HEK293 (cell line): ENCODE results near the gene RALGAPA2.

Experiments
- CTCF ChIA-PET: fragments of 350-600 bp; formaldehyde crosslinking; extraction: SDS; loops from one replicate; lab custom pipeline; 2021; ENCODE audit warnings: antibody characterized with exemption; lab: Yijun Ruan, JAX
- POLR2A ChIA-PET: fragments of 300-600 bp; formaldehyde crosslinking; extraction: SDS; loops from one replicate; lab custom pipeline; 2020; ENCODE audit warnings: antibody characterized with exemption, inconsistent platforms; lab: Yijun Ruan, JAX
- H3K27ac ChIP-seq: fragments of 200-500 bp; sonication (Bioruptor generic); 2 replicates; pipeline ENCODE4 v1.5.1; 2014; ENCODE audit warnings: low read depth, low read length, control low read depth, inconsistent platforms; ENCODE audit errors: extremely low read depth
- H3K36me3 ChIP-seq, 2 experiments: fragments of 200-500 bp in 1 of 2; sonication (Bioruptor generic) in 1 of 2; 1 replicate in 1 of 2; 2 replicates in 1 of 2; pipeline ENCODE4 v1.5.1; 2014 to 2017; ENCODE audit warnings: inconsistent platforms in 2 of 2, low read length in 2 of 2; ENCODE audit not compliant: control insufficient read depth in 2 of 2, insufficient read depth in 1 of 2
- H3K4me1 ChIP-seq: fragments of 200-500 bp; sonication (Bioruptor generic); 2 replicates; pipeline ENCODE4 v1.5.1; 2014; ENCODE audit warnings: mild to moderate bottlenecking, low read length, inconsistent platforms; ENCODE audit not compliant: control insufficient read depth, insufficient read depth
- H3K4me3 ChIP-seq: 2 replicates; pipeline ENCODE4 v1.5.1; 2011; ENCODE audit warnings: low read depth, mild to moderate bottlenecking, control low read depth, low read length, moderate library complexity
- H3K9me3 ChIP-seq: fragments of 200-500 bp; sonication (Bioruptor generic); 2 replicates; pipeline ENCODE4 v1.5.1; 2014; ENCODE audit warnings: low read depth, low read length, inconsistent platforms; ENCODE audit not compliant: control insufficient read depth, insufficient read depth
- CTCF ChIP-seq: fragments of 450-650 bp; formaldehyde crosslinking; IDR thresholded peaks from 2 replicates; pipeline ENCODE4 v1.5.1; 2016; ENCODE audit warnings: missing biosample characterization, missing genetic modification characterization
- ELK4 ChIP-seq: IDR thresholded peaks from 2 replicates; pipeline ENCODE4 v1.6.1; 2011; ENCODE audit warnings: mild to moderate bottlenecking, low read depth, low read length, borderline replicate concordance
- PRDM10 ChIP-seq: fragments of 450-650 bp; formaldehyde crosslinking; IDR thresholded peaks from 2 replicates; pipeline ENCODE4 v1.5.1; 2016; ENCODE audit warnings: missing biosample characterization, missing genetic modification characterization
- REPIN1 ChIP-seq: fragments of 450-650 bp; formaldehyde crosslinking; IDR thresholded peaks from 2 replicates; pipeline ENCODE4 v1.5.1; 2017; ENCODE audit warnings: missing biosample characterization, missing genetic modification characterization, low read depth
- YY1 ChIP-seq: fragments of 450-650 bp; formaldehyde crosslinking; IDR thresholded peaks from 2 replicates; pipeline ENCODE4 v1.5.1; 2018; ENCODE audit warnings: missing biosample characterization, missing genetic modification characterization
- ZBTB48 ChIP-seq: fragments of 450-650 bp; formaldehyde crosslinking; IDR thresholded peaks from 2 replicates; pipeline ENCODE4 v1.5.1; 2016; ENCODE audit warnings: missing biosample characterization, missing genetic modification characterization
- ZNF16 ChIP-seq: fragments of 450-650 bp; formaldehyde crosslinking; IDR thresholded peaks from 2 replicates; pipeline ENCODE4 v1.5.1; 2016; ENCODE audit warnings: low read depth, missing biosample characterization, missing genetic modification characterization
- ZNF174 ChIP-seq: fragments of 450-650 bp; formaldehyde crosslinking; IDR thresholded peaks from 2 replicates; pipeline ENCODE4 v1.5.0; 2017; ENCODE audit warnings: missing biosample characterization, mild to moderate bottlenecking, missing genetic modification characterization
- ZNF184 ChIP-seq: fragments of 450-650 bp; IDR thresholded peaks from 2 replicates; pipeline ENCODE4 v1.5.1; 2018; ENCODE audit warnings: missing biosample characterization, mild to moderate bottlenecking, missing genetic modification characterization
- ZNF280C ChIP-seq: fragments of 450-650 bp; formaldehyde crosslinking; IDR thresholded peaks from 2 replicates; pipeline ENCODE4 v1.5.1; 2016; ENCODE audit warnings: missing biosample characterization, missing genetic modification characterization
- ZNF311 ChIP-seq: fragments of 450-650 bp; formaldehyde crosslinking; IDR thresholded peaks from 2 replicates; pipeline ENCODE4 v1.5.1; 2017; ENCODE audit warnings: missing biosample characterization, missing genetic modification characterization, borderline replicate concordance
- ZNF341 ChIP-seq: fragments of 450-650 bp; formaldehyde crosslinking; IDR thresholded peaks from 2 replicates; pipeline ENCODE4; 2016; ENCODE audit warnings: low read depth, missing biosample characterization, missing genetic modification characterization
- ZNF654 ChIP-seq: fragments of 450-650 bp; formaldehyde crosslinking; IDR thresholded peaks from 2 replicates; pipeline ENCODE4 v1.5.1; 2016; ENCODE audit warnings: low read depth, missing biosample characterization, missing genetic modification characterization
- ZNF704 ChIP-seq: fragments of 450-650 bp; formaldehyde crosslinking; IDR thresholded peaks from 2 replicates; pipeline ENCODE4 v1.5.1; 2016; ENCODE audit warnings: missing biosample characterization, missing genetic modification characterization
- ZNF747 ChIP-seq: fragments of 450-650 bp; formaldehyde crosslinking; IDR thresholded peaks from 2 replicates; pipeline ENCODE4 v1.5.1; 2016; ENCODE audit warnings: missing biosample characterization, missing genetic modification characterization

Gene RALGAPA2

GRCh38 chr20:20466341-20466879 is 246.0 kb downstream of the RALGAPA2 start:
- ChIA-PET CTCF (no interaction called here), POLR2A (no interaction called here)
- TF ChIP-seq PRDM10 (no peak), YY1 (no peak), ZNF184 (no peak), ZNF16 (no peak), ZNF704 (tag by site-specific recombination) (no peak), ZNF311 (no peak), ZNF654 (tag by site-specific recombination) (no peak), ELK4 (no peak), ZNF747 (tag by site-specific recombination) (no peak), ZNF280C (tag by site-specific recombination) (no peak), REPIN1 (tag by site-specific recombination) (no peak)
- H3K4me3 ChIP-seq, result no peak overlapping the region
- H3K9me3 ChIP-seq, result no peaks in the 10 kb centered on the region
- no peaks in the 10 kb centered on the region; the same call in 1 of the 2 replicates for H3K4me1 ChIP-seq
- H3K27ac ChIP-seq, result no peak overlapping the region
- no peaks in the 10 kb centered on the region for H3K36me3 ChIP-seq

- POLR2A ChIA-PET, result no interaction called here
- Histone ChIP-seq H3K4me1 (no peaks in the 10 kb centered on the region; the same call in 1 of the 2 replicates), H3K27ac (no peak overlapping the region), H3K36me3 (no peaks in the 10 kb centered on the region), H3K9me3 (no peaks in the 10 kb centered on the region), H3K4me3 (no peak overlapping the region)
- CTCF ChIA-PET, result interaction anchor here (0.6 kb wide), 1 partner anchor 72 kb away, joined by 3 read pairs; no protein-coding TSS in a partner anchor
- peak; percentile 82 for TF ChIP-seq ZNF341
- no peak for TF ChIP-seq ZNF174 (tag by site-specific recombination)
- TF ChIP-seq CTCF (tag by site-specific recombination), result 0 out of 2 replicates have a peak, but pooled peaks have one; percentile 15
- TF ChIP-seq ZBTB48, result 0 out of 2 replicates have a peak, but pooled peaks have one; percentile 34
Measured at GRCh38 chr20:20465252-20465651, 247.2 kb downstream of the RALGAPA2 start.
